KMS-11 (cell line): ENCODE measurements around the gene HEXD.
A peak's percentile ranks its signal among the peaks of the same experiment; 100 is the strongest.

Experiments used
- H2AFZ ChIP-seq: fragments of 200-600 bp; sonication (generic); 2 replicates; pipeline ENCODE4 v1.6.1; 2016; ENCODE audit warnings: antibody characterized with exemption, mixed run types, low read depth
- H3K27ac ChIP-seq: fragments of 200-600 bp; sonication (generic); 2 replicates; pipeline ENCODE4 v1.6.1; 2016; ENCODE audit warnings: mild to moderate bottlenecking, mixed run types
- H3K27me3 ChIP-seq: fragments of 200-600 bp; sonication (generic); 2 replicates; pipeline ENCODE4 v1.6.1; 2017; ENCODE audit warnings: mild to moderate bottlenecking, low read depth, mixed run types, moderate library complexity; ENCODE audit not compliant: insufficient read depth
- H3K36me3 ChIP-seq: fragments of 200-600 bp; sonication (generic); 2 replicates; pipeline ENCODE4 v1.6.1; 2017; ENCODE audit warnings: mild to moderate bottlenecking, mixed run types; ENCODE audit not compliant: insufficient read depth
- H3K4me1 ChIP-seq: fragments of 200-600 bp; sonication (generic); 2 replicates; pipeline ENCODE4 v1.6.1; 2016; ENCODE audit warnings: mild to moderate bottlenecking, low read depth, mixed run types; ENCODE audit not compliant: poor library complexity, severe bottlenecking
- H3K4me2 ChIP-seq: fragments of 200-600 bp; sonication (generic); 2 replicates; pipeline ENCODE4 v1.7.0; 2016; ENCODE audit warnings: mild to moderate bottlenecking, mixed run types
- H3K4me3 ChIP-seq: fragments of 200-600 bp; sonication (generic); IDR thresholded peaks from 2 replicates; pipeline ENCODE4 v1.6.1; 2017; ENCODE audit warnings: low read depth, low read length, mixed read lengths; ENCODE audit not compliant: insufficient read depth
- H3K79me2 ChIP-seq: fragments of 200-600 bp; sonication (generic); 2 replicates; pipeline ENCODE4 v1.6.1; 2016; ENCODE audit warnings: low read depth, mixed run types; ENCODE audit not compliant: insufficient read depth
- H3K9ac ChIP-seq: fragments of 200-600 bp; sonication (generic); 2 replicates; pipeline ENCODE4 v1.6.1; 2016; ENCODE audit warnings: mild to moderate bottlenecking, mixed run types
- H4K20me1 ChIP-seq: fragments of 200-600 bp; sonication (generic); 2 replicates; pipeline ENCODE4 v1.6.1; 2016; ENCODE audit warnings: mild to moderate bottlenecking, mixed run types; ENCODE audit not compliant: insufficient read depth
- CTCF ChIP-seq: fragments of 200-600 bp; sonication (generic); conservative IDR thresholded peaks from 2 replicates; pipeline ENCODE4 v1.6.1; 2017; ENCODE audit warnings: low read depth, mild to moderate bottlenecking, antibody characterized with exemption, low read length, moderate library complexity, mixed read lengths

The HEXD gene

GRCh38 chr17:82403662-82404660 is 14.2 kb upstream of the HEXD start:
- Histone ChIP-seq H3K36me3 (no peaks in the 10 kb centered on the region), H2AFZ (no peak overlapping the region), H3K4me2 (peak overlapping the region; percentile 84), H3K79me2 (no peaks in the 10 kb centered on the region), H3K27ac (peak overlapping the region; percentile 84), H3K4me3 (no peak overlapping the region), H3K27me3 (no peaks in the 10 kb centered on the region), H3K4me1 (peaks cover 72% of the 10 kb centered on the region), H4K20me1 (no peaks in the 10 kb centered on the region), H3K9ac (peak overlapping the region; percentile 7; the same call in 1 of the 2 replicates)
- no peak for TF ChIP-seq CTCF

GRCh38 chr17:82405051-82405450 is 13.1 kb upstream of the HEXD start:
- no peaks in the 10 kb centered on the region for H3K36me3 ChIP-seq
- TF ChIP-seq CTCF = no peak
- H4K20me1 ChIP-seq = no peaks in the 10 kb centered on the region

GRCh38 chr17:82406131-82406671 is 11.9 kb upstream of the HEXD start:
- Histone ChIP-seq H2AFZ (no peak overlapping the region), H3K27ac (no peak overlapping the region), H3K4me1 (peaks cover 59% of the 10 kb centered on the region), H3K79me2 (no peaks in the 10 kb centered on the region), H4K20me1 (no peaks in the 10 kb centered on the region), H3K4me2 (no peak overlapping the region), H3K36me3 (no peaks in the 10 kb centered on the region), H3K9ac (no peak overlapping the region), H3K27me3 (no peaks in the 10 kb centered on the region), H3K4me3 (no peak overlapping the region)
- no peak for TF ChIP-seq CTCF

More at GRCh38 chr17:82405051-82405450, 13.1 kb upstream of the HEXD start:
- Histone ChIP-seq H3K4me1 (peaks cover 67% of the 10 kb centered on the region), H2AFZ (no peak overlapping the region), H3K27me3 (no peaks in the 10 kb centered on the region), H3K4me2 (no peak overlapping the region; the same call in 1 of the 2 replicates), H3K9ac (no peak overlapping the region), H3K27ac (peak overlapping the region; percentile 84; the same call in 1 of the 2 replicates), H3K79me2 (no peaks in the 10 kb centered on the region), H3K4me3 (no peak overlapping the region)

- Histone ChIP-seq H3K9ac (no peak overlapping the region), H3K27ac (no peak overlapping the region), H2AFZ (no peak overlapping the region), H4K20me1 (no peaks in the 10 kb centered on the region), H3K27me3 (no peaks in the 10 kb centered on the region), H3K79me2 (no peaks in the 10 kb centered on the region), H3K4me3 (no peak overlapping the region), H3K4me2 (no peak overlapping the region), H3K4me1 (peaks cover 48% of the 10 kb centered on the region), H3K36me3 (no peaks in the 10 kb centered on the region)
- no peak for TF ChIP-seq CTCF
These were observed 10.9 kb upstream of the HEXD start for GRCh38 chr17:82407255-82407654.
